Vagina (tissue), 2 donors: ENCODE data around the gene DIP2A. TPM values are rescaled to one million over a fixed set of nuclear protein-coding genes. Genes with fewer than 3 reads are reported as not detected.

Source experiments
- DNase-seq, 2 donors: peaks; one replicate each; pipeline ENCODE4 v3.0.0-alpha.2; 2017; ENCODE audit errors: extremely low spot score in 2 of 2
- H3K27ac ChIP-seq: fragments of 200-600 bp; sonication (generic); one replicate; pipeline ENCODE4 v1.5.1; 2019
- H3K27me3 ChIP-seq: fragments of 200-600 bp; sonication (generic); one replicate; pipeline ENCODE4 v1.5.1; 2019
- H3K36me3 ChIP-seq, 2 donors: fragments of 200-600 bp; sonication (generic); one replicate each; pipeline ENCODE4 v1.5.1; 2017 to 2019
- H3K4me1 ChIP-seq: fragments of 200-600 bp; sonication (generic); one replicate; pipeline ENCODE4 v1.5.1; 2019
- H3K4me3 ChIP-seq, 2 donors: fragments of 200-600 bp; sonication (generic); 1 replicate in 1 of 2; 2 replicates in 1 of 2; pipeline ENCODE4 v1.5.1; 2016 to 2019
- H3K9me3 ChIP-seq: fragments of 200-600 bp; sonication (generic); one replicate; pipeline ENCODE4 v1.5.1; 2019
- CTCF ChIP-seq, 3 experiments: fragments of 450-650 bp in 2 of 3; fragments of 200-600 bp in 1 of 3; sonication (generic) in 1 of 3; IDR thresholded peaks; one replicate each; pipeline ENCODE4 v1.5.1; 2017 to 2019; ENCODE audit warnings: antibody characterized with exemption in 3 of 3, mild to moderate bottlenecking in 2 of 3, moderate library complexity in 2 of 3
- POLR2A ChIP-seq, 2 donors: fragments of 450-650 bp; IDR thresholded peaks; one replicate each; pipeline ENCODE4 v1.6.1; 2017; ENCODE audit warnings: antibody characterized with exemption in 2 of 2, mild to moderate bottlenecking in 2 of 2, moderate library complexity in 2 of 2
- POLR2AphosphoS5 ChIP-seq, 2 donors: sonication (generic); formaldehyde crosslinking; IDR thresholded peaks; one replicate each; pipeline ENCODE4 v1.9.0; 2017; ENCODE audit warnings: antibody characterized with exemption in 2 of 2, mild to moderate bottlenecking in 2 of 2, low read depth in 1 of 2; ENCODE audit not compliant: insufficient read depth in 1 of 2
- intact Hi-C: fragments of 100-400 bp; cut with DNase I; formaldehyde crosslinking; loops from one replicate; pipeline ENCODE4 v1.15.1; 2023
- total RNA-seq: library from RNA; depleted of rRNA; stranded (reverse); fragments of >200 nt; gene quantifications from one replicate; pipeline ENCODE4 v1.2.3, GENCODE V29; 2016

The DIP2A gene
- 46.2 TPM for total RNA-seq

- Histone ChIP-seq H3K4me3 (peak within 1 kb of the TSS; percentile 97 to 100), H3K27ac (peak within 1 kb of the TSS; percentile 94), H3K4me1 (peaks cover 66% of the 10 kb centered on the region), H3K36me3 (no peaks in the 10 kb centered on the region), H3K27me3 (no peaks in the 10 kb centered on the region), H3K9me3 (no peaks in the 10 kb centered on the region)
- peak in 1 of 2 donors; percentile 94 for DNase-seq
- TF ChIP-seq POLR2AphosphoS5 (IDR thresholded peaks at IDR 0.05; ENCODE audit: insufficient read depth in 1 of 2, low read depth in 1 of 2) (peak; percentile 82 to 90), CTCF (IDR thresholded peaks at IDR 0.05) (no peak), POLR2A (IDR thresholded peaks at IDR 0.05) (peak; percentile 25 to 60)
- intact Hi-C loops, result no loop called here
Observed at GRCh38 chr21:46458315-46459023, at the start of gene DIP2A. Gene DIP2A (plus strand): TSS chr21:46458891. CDS start chr21:46459132, 241 bp downstream.

- H3K27me3 ChIP-seq, result no peaks in the 10 kb centered on the region
- no peaks in the 10 kb centered on the region for H3K9me3 ChIP-seq
- DNase-seq, result no peak
- TF ChIP-seq POLR2A (IDR thresholded peaks at IDR 0.05), result no peak
- no peak for TF ChIP-seq CTCF (IDR thresholded peaks at IDR 0.05)
- TF ChIP-seq POLR2AphosphoS5 (IDR thresholded peaks at IDR 0.05; ENCODE audit: insufficient read depth in 1 of 2, low read depth in 1 of 2), result no peak
- no peaks in the 10 kb centered on the region for H3K4me1 ChIP-seq
- H3K4me3 ChIP-seq, result no peak overlapping the region
- H3K27ac ChIP-seq, result no peak overlapping the region
- intact Hi-C loops, result no loop called here
- peaks cover 0 to 14% of the 10 kb centered on the region in 2 donors for H3K36me3 ChIP-seq
Observed at GRCh38 chr21:46409641-46410406, 48.9 kb upstream of the DIP2A start.

GRCh38 chr21:46410516-46410915 lies 48.2 kb upstream of the DIP2A start:
- intact Hi-C loops, result no loop called here
- H3K36me3 ChIP-seq, result peaks cover 0 to 14% of the 10 kb centered on the region in 2 donors

GRCh38 chr21:46411236-46411635 lies 47.5 kb upstream of the DIP2A start:
- DNase-seq, result no peak
- H3K36me3 ChIP-seq, result peaks cover 0 to 17% of the 10 kb centered on the region in 2 donors
- TF ChIP-seq POLR2A (IDR thresholded peaks at IDR 0.05) (no peak), POLR2AphosphoS5 (IDR thresholded peaks at IDR 0.05; ENCODE audit: insufficient read depth in 1 of 2, low read depth in 1 of 2) (no peak), CTCF (IDR thresholded peaks at IDR 0.05) (no peak)
- H3K9me3 ChIP-seq, result no peaks in the 10 kb centered on the region
- no peak overlapping the region for H3K27ac ChIP-seq
- no peak overlapping the region for H3K4me3 ChIP-seq
- no peaks in the 10 kb centered on the region for H3K4me1 ChIP-seq
- intact Hi-C loops, result no loop called here
- H3K27me3 ChIP-seq, result no peaks in the 10 kb centered on the region

More at GRCh38 chr21:46410516-46410915, 48.2 kb upstream of the DIP2A start:
- Histone ChIP-seq H3K9me3 (no peaks in the 10 kb centered on the region), H3K4me3 (no peak overlapping the region), H3K4me1 (no peaks in the 10 kb centered on the region), H3K27ac (no peak overlapping the region), H3K27me3 (no peaks in the 10 kb centered on the region)
- TF ChIP-seq POLR2AphosphoS5 (IDR thresholded peaks at IDR 0.05; ENCODE audit: insufficient read depth in 1 of 2, low read depth in 1 of 2), result no peak
- TF ChIP-seq CTCF (IDR thresholded peaks at IDR 0.05), result no peak
- no peak for TF ChIP-seq POLR2A (IDR thresholded peaks at IDR 0.05)
- DNase-seq, result no peak
